Measurements from ENCODE around the gene SYNDIG1. TPM values are rescaled to one million over a fixed set of nuclear protein-coding genes. Genes with fewer than 3 reads are reported as not detected.

The SYNDIG1 gene
- total RNA-seq, 1 donor: 2.2 TPM

DNA sequence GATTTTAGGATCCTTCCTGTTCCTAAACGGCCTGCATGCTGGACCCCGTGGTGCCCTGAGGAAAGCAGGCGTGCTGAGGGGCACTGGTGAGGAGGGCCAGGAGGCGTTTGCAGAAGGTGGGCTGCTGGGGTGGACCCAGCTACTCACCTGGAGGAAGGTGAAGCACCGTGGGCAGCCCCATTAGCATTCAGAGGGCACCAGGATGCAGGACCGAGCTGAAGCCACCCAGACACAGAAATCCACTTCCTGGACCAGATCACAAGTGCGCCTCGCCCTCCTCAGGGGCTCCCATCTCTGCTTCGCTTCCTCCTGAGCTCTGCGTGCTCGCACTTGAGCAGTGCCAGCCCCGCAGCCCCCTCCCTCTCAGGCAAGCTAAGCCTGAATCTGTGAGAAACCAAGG, 187.0 kb downstream of the SYNDIG1 start:
- Histone ChIP-seq H3K9me3 (ENCODE audit: low read depth, low read length) (no peaks in the 10 kb centered on the region), H3K79me2 (ENCODE audit: insufficient read depth, low read length) (no peaks in the 10 kb centered on the region), H3K4me3 (ENCODE audit: insufficient read depth, low read length) (no peak overlapping the region), H3K4me2 (ENCODE audit: insufficient read depth, low read length) (no peak overlapping the region), H3K36me3 (ENCODE audit: insufficient read depth, low read length) (no peaks in the 10 kb centered on the region), H3K27ac (ENCODE audit: low read depth, low read length) (no peak overlapping the region), H3K4me1 (ENCODE audit: insufficient read depth, low read length) (peaks cover 42% of the 10 kb centered on the region), H4K20me1 (ENCODE audit: insufficient read depth, low read length) (no peaks in the 10 kb centered on the region), H3K27me3 (ENCODE audit: insufficient read depth, low read length) (no peaks in the 10 kb centered on the region), H2AFZ (ENCODE audit: low read length) (no peak overlapping the region)
- no peak for DNase-seq (ENCODE audit: insufficient read length, low spot score, missing footprints)
- TF ChIP-seq, protein P1, sequence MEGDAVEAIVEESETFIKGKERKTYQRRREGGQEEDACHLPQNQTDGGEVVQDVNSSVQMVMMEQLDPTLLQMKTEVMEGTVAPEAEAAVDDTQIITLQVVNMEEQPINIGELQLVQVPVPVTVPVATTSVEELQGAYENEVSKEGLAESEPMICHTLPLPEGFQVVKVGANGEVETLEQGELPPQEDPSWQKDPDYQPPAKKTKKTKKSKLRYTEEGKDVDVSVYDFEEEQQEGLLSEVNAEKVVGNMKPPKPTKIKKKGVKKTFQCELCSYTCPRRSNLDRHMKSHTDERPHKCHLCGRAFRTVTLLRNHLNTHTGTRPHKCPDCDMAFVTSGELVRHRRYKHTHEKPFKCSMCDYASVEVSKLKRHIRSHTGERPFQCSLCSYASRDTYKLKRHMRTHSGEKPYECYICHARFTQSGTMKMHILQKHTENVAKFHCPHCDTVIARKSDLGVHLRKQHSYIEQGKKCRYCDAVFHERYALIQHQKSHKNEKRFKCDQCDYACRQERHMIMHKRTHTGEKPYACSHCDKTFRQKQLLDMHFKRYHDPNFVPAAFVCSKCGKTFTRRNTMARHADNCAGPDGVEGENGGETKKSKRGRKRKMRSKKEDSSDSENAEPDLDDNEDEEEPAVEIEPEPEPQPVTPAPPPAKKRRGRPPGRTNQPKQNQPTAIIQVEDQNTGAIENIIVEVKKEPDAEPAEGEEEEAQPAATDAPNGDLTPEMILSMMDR (IDR thresholded peaks at IDR 0.05; ENCODE audit: extremely low read depth, low read depth, low read length): no peak

DNA sequence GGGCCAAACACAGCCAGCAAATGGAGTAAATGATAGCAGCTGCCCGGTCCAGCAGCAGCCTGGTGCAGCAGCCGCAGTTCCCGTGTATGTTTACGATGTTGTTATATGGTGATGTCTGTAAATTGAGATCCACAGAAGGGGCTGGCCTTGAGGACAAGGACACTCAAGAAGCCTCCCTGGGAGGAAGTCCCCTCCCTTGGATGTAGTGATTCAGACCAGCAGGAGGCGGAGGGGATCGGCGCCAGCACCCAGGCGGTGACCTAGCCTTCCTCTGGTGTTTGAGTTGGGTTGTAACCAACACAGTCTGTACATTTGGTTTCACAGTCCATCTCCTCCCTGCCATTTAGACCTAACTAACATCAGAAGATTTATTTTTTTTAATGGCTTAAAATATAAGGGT, 187.8 kb downstream of the SYNDIG1 start:
- Histone ChIP-seq H2AFZ (ENCODE audit: low read length) (peak overlapping the region; percentile 45), H3K4me1 (ENCODE audit: insufficient read depth, low read length) (peaks cover 34% of the 10 kb centered on the region), H3K4me2 (ENCODE audit: insufficient read depth, low read length) (peak overlapping the region; percentile 39), H3K27ac (ENCODE audit: low read depth, low read length) (peak overlapping the region; percentile 25), H3K36me3 (ENCODE audit: insufficient read depth, low read length) (no peaks in the 10 kb centered on the region), H3K79me2 (ENCODE audit: insufficient read depth, low read length) (no peaks in the 10 kb centered on the region), H4K20me1 (ENCODE audit: insufficient read depth, low read length) (no peaks in the 10 kb centered on the region), H3K4me3 (ENCODE audit: insufficient read depth, low read length) (no peak overlapping the region), H3K9me3 (ENCODE audit: low read depth, low read length) (no peaks in the 10 kb centered on the region), H3K27me3 (ENCODE audit: insufficient read depth, low read length) (no peaks in the 10 kb centered on the region)
- DNase-seq (ENCODE audit: insufficient read length, low spot score, missing footprints): peak; percentile 95
- TF ChIP-seq, protein P1 (IDR thresholded peaks at IDR 0.05; ENCODE audit: extremely low read depth, low read depth, low read length): peak; percentile 49

DNA sequence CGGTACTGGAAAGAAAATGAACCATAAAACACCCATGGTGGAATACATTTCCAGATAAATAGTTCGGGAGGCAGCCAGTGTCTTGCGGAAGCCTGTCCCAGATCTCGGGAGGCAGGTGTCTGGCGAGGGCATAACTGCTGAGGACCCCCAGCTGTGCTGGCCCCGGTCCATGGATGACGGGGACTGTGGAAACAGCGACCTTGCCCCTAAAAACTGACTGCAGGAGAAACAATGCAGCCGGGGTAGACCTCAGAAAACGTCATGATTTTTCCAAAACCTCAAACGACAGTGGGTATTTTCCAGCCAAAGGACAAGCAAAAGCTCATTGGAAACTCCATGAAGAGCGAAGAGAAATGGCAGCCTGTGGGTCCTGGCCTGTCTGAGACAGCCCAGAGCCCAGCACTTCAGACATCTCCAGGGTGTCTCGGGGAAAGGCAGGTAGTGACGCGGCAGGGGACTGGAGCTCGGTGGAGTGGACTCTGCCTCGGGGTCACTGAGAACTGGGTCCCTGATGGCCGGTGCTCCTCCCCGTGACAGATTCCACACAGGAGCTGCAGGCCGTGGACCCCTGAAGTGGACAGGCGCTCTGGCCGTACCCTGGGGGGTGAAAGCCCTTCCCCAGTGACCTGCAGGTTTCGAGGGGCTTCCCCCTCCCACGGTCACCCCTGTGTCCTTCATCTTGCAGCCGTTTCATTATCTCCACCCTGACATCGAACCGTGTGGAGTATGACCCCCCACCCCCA, 188.6 kb downstream of the SYNDIG1 start:
- H3K4me3 ChIP-seq (ENCODE audit: insufficient read depth, low read length): no peak overlapping the region
- H3K27ac ChIP-seq (ENCODE audit: low read depth, low read length): no peak overlapping the region
- H3K9me3 ChIP-seq (ENCODE audit: low read depth, low read length): no peaks in the 10 kb centered on the region
- H2AFZ ChIP-seq (ENCODE audit: low read length): no peak overlapping the region
- peak overlapping the region; percentile 39 for H3K4me2 ChIP-seq (ENCODE audit: insufficient read depth, low read length)
- TF ChIP-seq, protein P1 (IDR thresholded peaks at IDR 0.05; ENCODE audit: extremely low read depth, low read depth, low read length): no peak
- DNase-seq (ENCODE audit: insufficient read length, low spot score, missing footprints): peak; percentile 39
- H3K79me2 ChIP-seq (ENCODE audit: insufficient read depth, low read length): no peaks in the 10 kb centered on the region
- peaks cover 26% of the 10 kb centered on the region for H3K4me1 ChIP-seq (ENCODE audit: insufficient read depth, low read length)
- no peaks in the 10 kb centered on the region for H4K20me1 ChIP-seq (ENCODE audit: insufficient read depth, low read length)
- H3K36me3 ChIP-seq (ENCODE audit: insufficient read depth, low read length): no peaks in the 10 kb centered on the region
- peaks cover 3% of the 10 kb centered on the region for H3K27me3 ChIP-seq (ENCODE audit: insufficient read depth, low read length)

DNA sequence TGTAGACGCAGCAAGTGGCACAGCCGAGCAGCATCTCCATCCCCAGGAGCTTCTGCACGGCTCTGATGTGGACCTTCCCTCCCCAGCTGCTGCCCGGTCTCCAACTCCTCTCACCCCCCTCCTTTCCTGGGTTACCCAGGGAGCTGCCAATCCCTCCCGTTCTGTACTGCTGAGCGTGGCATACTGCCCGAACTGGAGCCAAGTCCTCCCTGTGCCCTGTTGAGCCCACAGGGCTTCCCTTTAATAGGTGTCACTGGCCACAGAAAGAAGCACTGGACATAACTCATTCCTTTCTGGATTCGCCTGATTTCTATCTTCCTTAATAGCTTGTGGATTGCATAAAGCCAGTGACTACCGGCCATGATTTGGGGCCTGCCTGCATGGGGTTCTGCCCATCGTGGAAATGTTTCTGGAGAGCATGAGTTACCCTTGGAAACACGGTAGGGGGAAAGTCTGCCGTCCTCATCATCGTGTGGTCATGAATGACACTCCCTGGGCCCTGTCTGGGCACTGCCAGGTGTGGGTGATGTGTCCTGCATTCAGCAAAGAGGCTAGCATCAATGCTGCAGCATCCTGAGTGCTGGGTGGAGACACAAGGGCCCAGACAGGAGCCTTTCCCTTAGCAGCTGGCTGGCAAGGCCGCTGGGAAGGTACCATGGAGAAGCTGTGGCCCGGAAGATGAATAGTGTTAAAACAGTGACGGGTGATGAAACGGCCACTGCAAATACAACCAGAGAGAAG, 189.7 kb downstream of the SYNDIG1 start:
- TF ChIP-seq, protein P1 (IDR thresholded peaks at IDR 0.05; ENCODE audit: extremely low read depth, low read depth, low read length): no peak
- H3K36me3 ChIP-seq (ENCODE audit: insufficient read depth, low read length): no peaks in the 10 kb centered on the region
- DNase-seq (ENCODE audit: insufficient read length, low spot score, missing footprints): peak; percentile 36

More for the DNA sequence above, 189.7 kb downstream of the SYNDIG1 start:
- no peaks in the 10 kb centered on the region for H4K20me1 ChIP-seq (ENCODE audit: insufficient read depth, low read length)
- H3K9me3 ChIP-seq (ENCODE audit: low read depth, low read length): no peaks in the 10 kb centered on the region
- H3K4me2 ChIP-seq (ENCODE audit: insufficient read depth, low read length): no peak overlapping the region
- H3K4me1 ChIP-seq (ENCODE audit: insufficient read depth, low read length): peaks cover 15% of the 10 kb centered on the region
- H3K27me3 ChIP-seq (ENCODE audit: insufficient read depth, low read length): peaks cover 8% of the 10 kb centered on the region
- H2AFZ ChIP-seq (ENCODE audit: low read length): no peak overlapping the region
- H3K79me2 ChIP-seq (ENCODE audit: insufficient read depth, low read length): no peaks in the 10 kb centered on the region
- no peak overlapping the region for H3K4me3 ChIP-seq (ENCODE audit: insufficient read depth, low read length)
- H3K27ac ChIP-seq (ENCODE audit: low read depth, low read length): no peak overlapping the region
